GM21576 (cell line): ENCODE data around the gene TMEM270.

Experiments
- ATAC-seq: cut with Tn5 transposase; IDR thresholded peaks from one replicate; pipeline ENCODE4 v1.9.1; 2021; ENCODE audit warnings: mild to moderate bottlenecking, moderate library complexity; ENCODE audit not compliant: unreplicated experiment

TMEM270 gene

GRCh38 chr7:73901823-73902597 lies 41.1 kb downstream of the TMEM270 start:
- ATAC-seq, result no peak

DNA sequence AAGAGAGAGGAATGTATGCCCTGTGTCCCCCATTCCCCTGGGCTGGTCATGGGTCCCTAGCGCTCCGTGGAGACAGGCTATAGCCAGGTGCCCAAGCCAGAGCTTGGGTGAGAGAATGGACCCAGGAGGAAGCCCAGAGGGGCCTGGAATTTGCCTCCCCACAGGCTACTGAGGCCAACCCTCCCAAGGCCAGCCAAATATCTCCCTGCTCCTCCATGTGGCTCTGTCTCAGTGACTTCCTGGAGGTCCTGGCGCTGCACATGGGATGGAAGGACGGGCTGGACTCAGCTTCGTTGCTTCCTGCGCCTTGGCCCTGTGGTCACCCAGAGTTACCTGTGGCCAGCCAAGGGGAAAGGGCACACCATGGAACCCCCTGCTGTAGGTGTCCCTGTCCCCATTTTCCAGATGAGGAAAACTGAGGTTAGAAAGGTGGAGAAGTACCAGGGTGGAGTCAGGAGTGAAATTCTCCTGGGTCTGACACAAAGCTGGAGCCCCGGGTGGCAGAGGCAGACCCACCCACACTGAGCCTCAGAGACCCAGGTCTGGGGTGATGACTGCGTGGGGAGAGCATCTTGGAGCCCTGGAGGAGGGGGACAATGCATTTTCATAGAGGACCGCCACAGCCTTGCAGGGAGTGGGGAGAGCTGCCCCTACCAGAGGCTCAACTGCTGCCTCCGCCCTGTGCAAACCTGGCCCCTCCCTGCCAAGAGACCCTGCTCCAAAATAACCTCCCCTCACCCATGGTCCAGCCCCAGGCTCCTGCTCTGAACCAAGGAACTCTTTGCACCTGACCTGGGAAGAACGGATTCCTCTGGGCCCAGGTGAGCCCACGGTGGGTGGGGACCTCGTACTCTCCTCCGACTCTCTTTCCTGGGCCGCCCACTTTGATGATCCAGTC lies 42.6 kb downstream of the TMEM270 start:
- ATAC-seq, result no peak

DNA sequence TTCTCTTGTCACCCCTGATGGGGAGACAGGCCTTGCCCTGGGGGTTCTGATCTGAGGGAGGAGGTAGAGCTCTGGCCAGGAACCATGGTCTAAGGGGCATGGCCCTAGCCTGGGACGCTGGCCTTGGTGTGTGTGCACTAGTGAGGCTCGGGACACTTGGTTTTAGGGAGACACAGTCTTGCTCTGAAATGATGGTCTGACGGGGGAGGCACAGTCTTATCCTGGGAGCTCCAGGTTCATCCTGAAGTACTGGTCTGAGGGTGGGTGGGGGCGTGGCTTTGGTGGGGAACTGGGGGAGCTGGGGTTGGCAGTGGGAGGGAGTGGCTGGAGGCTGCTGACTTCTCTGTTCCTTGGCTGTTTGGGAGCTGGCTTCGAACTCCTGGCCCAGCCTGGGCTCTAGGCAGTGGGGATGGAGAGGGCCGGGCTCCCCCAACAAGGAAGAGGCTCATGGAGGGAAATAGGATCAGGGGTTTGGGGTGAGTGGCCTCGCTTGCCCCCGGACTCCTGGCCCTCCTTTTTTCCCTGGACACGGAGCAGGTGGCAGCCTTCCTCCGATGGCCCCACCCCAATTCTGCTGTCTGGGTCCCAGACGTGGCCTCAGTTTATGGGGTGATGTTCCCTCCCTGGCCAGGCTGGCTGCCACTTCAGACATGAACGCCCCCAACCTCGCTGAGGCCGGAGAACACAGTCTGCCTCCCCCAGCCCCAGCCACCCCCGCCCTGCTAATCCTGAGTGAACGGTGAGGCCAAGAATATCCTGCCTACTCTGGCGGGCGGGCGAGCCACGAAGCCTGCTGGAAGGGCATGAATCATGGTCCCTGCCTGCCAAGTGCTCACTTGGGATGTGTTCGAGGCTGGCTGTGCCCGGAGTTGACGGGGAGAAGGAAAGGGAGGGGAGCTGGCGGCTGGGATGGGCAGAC lies 43.5 kb downstream of the TMEM270 start:
- ATAC-seq, result no peak

DNA sequence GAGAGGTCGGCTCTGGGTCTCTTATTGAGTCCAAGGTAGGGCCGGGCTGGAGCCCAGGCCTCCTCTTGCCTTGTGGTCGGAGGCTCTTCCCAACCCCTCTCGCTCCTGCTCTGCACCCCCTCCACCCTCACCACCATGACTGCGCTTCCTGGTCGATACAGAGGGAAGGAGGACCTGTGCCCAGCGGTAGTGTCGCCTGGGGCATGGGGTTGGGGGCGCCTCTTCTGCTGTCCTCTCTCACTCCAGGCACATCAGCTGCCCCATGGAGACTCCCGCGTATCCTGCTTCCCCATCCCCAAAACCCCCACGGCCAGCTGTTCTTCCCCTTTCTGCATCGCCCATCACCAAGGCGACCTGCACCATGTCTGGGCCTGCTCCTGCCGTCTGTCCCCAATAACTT lies 44.4 kb downstream of the TMEM270 start:
- no peak for ATAC-seq

GRCh38 chr7:73906874-73907273 lies 45.9 kb downstream of the TMEM270 start:
- no peak for ATAC-seq

DNA sequence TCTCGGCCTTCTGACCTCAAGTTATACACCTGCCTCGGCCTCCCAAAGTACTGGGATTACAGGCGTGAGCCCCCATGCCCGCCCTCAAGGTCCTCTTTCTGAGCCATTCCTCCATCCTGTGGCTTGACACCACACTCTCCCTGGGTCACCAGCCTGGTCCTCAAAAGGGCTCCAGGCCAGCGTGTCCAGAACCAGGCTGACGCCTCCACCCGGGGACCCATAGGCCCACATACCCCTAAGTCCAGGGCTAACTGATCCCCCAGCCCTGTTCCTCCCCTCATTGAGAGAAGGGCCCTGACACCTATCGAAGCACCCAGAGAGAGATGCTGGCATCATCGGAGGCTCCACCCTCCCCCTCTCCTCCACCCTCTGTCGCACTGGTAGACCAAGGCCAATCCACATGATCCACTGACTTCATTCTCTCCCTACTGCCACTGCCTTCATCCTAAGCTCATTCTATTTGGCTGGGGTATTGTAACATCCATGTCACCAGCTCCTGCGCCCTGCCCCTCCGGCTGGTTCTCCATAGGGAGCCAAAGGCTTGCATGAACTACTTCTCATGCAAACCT lies 46.7 kb downstream of the TMEM270 start:
- no peak for ATAC-seq

DNA sequence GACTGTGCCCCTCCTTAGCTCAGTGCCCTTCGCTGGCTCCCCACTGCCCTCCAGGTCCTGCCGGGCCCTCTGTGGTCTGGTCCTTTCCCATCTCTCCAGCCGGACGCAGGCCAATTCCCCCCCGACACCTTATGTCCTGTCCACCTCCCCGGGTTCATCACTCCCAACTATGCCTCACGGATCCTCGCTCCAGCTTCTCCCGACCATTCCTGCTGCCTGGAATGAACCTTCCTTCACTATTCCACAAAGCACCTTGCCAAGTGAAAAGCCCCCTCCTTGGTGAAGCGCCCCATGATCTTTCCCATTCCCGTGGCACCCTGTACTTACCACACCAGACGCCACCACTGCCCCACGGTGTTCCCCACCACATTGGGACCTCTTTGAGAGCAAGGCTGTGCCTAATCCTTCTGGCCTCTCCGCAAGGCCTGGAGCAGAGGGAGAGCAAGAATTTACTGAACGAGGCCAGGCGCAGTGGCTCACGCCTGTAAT lies 47.2 kb downstream of the TMEM270 start:
- ATAC-seq, result no peak

DNA sequence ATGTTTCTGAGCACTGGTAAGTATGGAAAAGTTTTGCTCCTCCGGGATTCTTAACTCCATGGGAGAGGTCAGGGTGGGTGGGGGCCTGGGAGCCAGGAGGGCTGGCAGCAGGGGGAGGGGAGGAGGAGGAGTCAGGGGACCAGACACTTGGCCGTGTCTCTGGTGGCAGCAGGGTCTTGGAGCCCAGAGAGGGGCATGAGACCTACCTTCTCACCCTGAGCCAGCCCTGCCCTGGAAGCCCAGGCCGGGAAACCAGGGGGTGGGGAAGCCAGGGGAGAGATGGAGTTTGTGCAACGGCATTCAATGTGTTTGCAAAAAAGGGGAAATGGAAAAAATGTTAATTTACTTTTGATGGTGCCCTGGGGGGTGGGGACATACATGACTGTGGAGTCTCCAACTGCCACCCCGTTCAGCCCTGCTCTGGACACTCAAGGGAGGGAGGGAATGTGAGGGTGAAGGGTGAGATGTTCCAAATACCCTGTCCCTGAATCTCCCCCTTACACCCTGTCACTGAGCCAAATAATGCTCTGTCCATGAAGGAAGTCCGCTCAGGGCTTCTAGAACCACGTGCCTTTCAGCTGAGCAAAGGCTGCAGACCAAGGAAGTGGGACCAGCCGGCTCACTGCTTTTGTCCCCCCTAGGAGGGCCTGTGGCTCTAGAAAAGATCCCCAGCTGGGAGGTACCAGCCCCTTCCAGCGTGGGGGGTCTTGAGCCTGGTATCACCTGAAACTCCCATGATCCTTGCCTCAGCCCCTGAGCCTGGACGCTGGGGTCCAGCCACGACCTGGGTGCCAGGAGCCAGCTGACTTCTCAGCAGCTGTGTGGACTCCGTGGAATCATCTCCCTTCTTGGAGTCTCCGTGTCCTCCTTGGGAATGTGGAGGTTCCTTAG lies 48.3 kb downstream of the TMEM270 start:
- no peak for ATAC-seq

- no peak for ATAC-seq
Measured at GRCh38 chr7:73909996-73910395, 49.0 kb downstream of the TMEM270 start.

DNA sequence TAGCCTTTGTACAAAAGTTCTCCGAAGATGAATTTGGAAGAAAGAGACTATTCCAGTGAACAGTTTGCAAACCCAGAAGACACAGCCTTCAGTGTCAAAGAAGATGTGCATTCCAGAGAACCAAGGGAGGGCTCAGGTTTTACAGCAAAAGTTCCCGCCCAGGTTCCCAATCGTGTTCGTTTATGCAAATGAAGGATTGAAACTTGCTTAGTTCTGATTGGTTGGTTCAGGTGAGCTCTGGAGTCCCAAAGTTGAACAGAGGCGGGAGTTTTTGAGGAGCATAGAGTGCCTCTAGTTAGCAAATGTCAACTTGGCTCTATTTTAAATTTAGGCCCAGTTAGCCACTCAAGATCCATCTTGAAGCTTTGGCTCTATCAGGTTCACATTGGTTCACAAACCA lies 51.3 kb downstream of the TMEM270 start:
- no peak for ATAC-seq
